ENCODE data around the gene ITGAX. TPM values are rescaled to one million over a fixed set of nuclear protein-coding genes. Genes with fewer than 3 reads are reported as not detected.

Gene ITGAX
- total RNA-seq, 2 donors from 2014 or later: 1.7 to 3.5 TPM

DNA sequence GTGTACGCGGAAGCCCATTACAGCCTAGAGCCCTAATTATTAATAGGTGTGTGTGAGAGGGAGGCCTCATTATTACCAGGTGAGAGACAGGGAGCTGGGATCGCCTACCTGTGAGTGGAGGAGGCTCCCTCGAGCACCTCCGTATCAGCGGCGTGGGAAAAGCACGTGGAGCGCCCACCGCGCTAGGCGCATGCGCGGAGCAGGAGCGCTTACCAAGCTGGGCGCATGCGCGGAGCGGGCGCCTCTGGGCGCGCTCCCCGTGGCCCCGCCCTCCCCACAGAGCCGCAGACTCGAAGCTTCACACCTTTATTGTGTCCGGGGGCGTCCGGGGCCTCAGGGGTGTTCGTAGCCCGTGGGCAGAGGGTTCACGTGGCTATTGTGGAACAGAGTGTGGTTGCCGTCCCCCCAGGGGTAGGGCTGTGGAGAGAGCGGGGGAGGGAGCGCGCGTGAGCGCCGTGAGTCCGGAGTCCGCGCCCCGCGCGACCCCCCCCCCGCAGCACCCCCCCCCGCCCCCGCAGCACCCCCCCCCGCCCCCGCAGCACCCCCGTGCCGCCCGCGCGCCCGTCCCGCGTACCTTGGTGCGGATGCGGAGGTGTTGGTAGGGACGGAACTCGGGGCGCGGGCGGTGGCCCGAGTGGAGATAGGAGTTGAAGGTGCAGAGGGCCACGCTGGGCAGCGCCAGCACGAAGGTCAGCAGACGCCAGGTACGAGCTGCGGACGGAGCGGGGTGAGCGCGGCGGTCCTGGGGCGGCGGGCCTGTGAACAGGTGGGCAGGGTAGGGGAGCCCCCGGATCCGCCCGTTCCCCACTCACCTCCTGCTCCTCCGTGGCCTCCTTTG lies 72.7 kb downstream of the ITGAX start:
- DNase-seq (peak; percentile 69), ATAC-seq (peak; percentile 52 to 65)
- intact Hi-C loops (cut with DNase I): no loop called here

DNA sequence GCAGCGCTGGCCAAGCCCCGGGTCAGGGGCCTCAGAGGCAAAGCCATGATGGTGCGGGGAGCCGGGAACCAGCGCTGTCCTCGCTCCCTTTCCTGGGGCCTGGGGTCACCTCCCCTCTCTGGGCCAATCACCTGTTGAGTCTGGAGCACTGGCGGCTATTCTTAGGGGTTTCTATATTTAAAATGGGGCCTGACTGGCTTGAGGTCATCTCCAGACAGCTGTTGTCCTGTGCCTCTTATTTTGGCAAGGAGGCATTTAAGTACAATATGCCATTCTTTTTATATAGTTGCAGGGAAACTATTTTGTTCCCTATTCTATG lies 73.3 kb downstream of the ITGAX start, which contains the start of gene COX6A2:
TSS of gene COX6A2 (minus strand) at position 82 of the 319 bp plus-strand sequence. CDS start at position 47, 35 bp downstream.
- DNase-seq: peak; percentile 59
- intact Hi-C loops (cut with DNase I): no loop called here
- peak; percentile 69 to 86 for ATAC-seq

DNA sequence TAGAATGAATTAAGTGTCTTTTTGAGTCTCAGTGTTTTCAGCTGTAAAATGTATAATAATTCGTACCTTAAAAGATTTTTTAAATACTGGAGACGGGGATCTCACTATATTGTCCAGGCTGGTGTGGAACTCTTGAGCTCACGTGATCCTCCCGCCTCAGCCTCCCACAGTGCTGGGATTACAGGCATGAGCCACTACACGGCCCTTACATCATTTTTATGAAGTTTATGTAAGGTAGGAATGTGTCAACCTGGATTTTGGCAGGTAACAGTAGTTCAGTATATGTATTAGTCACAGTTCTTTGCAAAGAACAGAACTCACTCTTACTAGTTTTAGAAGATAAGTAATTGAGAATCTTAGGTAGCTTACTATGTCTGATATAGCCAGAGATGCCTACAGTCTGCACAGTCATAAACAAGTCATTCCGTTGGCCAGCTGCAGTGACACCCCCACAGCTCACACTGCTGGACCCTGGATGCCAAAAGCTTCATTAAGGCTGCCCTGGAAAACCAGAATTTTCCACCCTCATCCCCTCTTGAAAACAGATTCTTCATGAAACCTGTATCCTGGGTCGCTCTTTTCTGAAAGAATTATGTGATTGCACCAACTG lies 73.8 kb downstream of the ITGAX start:
- intact Hi-C loops (cut with DNase I): no loop called here
- DNase-seq (no peak), ATAC-seq (no peak)

DNA sequence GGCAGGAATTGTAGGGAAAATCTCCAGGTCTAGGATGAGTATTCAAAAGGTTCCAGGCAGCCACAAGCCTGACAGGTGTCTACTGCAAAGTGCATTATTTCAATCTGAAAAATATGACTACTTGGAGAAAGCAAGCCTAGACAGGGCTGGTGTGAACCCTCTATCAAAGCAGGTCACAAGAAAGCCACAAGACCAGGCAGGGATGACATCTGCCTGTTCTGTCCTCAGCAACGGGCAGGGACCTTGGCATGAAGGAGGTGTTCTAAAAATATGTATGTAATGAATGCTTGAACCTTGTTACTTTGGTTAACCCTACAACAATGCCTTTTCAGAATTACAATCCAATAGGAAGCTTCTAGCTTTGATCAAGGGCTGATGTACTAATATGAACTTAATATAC lies 74.3 kb downstream of the ITGAX start:
- intact Hi-C loops (cut with DNase I): no loop called here
- ATAC-seq (peak in 1 of 2 donors; percentile 55), DNase-seq (no peak)

DNA sequence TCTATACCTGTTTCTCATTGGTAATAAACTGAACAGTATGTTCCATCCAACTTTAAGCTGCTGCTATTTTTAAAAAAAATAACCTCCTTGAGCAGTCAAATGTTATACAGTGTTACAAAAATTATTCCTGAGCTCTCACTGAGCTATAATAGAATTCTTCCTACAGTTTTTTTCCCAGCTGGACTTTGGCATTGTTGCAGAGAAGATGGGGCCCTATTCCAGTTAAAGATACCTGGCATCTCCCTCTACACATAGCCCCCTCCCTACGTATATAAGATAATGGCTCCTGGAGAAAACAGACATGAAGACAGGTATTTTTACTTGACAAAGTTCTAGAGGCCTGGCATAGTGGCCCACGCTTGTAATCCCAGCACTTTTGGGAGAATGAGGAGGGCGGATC lies 74.8 kb downstream of the ITGAX start:
- intact Hi-C loops (cut with DNase I): no loop called here
- no peak for DNase-seq
- no peak for ATAC-seq

DNA sequence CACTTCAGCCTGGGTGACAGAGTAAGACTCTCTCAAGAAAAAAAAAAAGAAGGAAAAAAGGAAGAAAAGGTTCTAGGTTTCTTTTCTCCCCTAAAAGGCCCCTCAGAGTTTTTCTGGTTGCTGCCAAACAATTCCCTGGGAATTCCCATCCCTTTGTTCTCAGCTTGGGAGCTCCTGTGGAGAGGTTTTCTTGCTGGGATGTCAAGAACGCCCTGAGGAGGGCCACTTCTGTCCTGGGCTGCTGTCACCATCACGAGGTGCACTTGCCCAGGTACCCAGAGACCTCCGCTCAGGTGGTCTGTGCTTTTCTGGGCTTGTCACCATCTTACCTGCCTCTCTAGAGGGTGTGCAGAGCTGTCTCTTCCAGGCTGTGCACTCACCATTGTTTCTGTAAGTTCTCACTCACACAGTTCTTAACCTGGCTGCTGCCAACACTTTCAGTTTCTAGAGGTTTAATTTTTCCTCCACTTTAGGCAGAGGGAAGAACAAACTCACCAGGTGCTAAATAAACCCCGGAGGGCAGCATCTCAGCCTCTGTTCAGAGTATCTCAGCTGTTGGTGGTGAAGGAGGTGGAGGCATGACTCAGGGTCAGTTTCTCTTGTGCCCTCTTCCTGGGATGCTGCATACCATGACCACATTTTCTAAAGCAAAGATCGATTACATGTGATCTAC lies 75.5 kb downstream of the ITGAX start:
- DNase-seq (no peak), ATAC-seq (no peak)
- intact Hi-C loops (cut with DNase I): no loop called here

Other genes with a start within 250 kb of the ITGAX start
- 10 to 100 TPM; 43.4 to 46.4 TPM for gene BCKDK, start 246.8 kb upstream of the ITGAX start, total RNA-seq
- 10 to 100 TPM; 57.3 to 74.1 TPM for gene KAT8, start 237.5 kb upstream of the ITGAX start, total RNA-seq
- under 1 TPM in 1 of 2 donors, not detected in 1; 0.21 TPM for gene PRSS8, start 219.4 kb upstream of the ITGAX start, total RNA-seq
- gene PRSS36, start 205.1 kb upstream of the ITGAX start, total RNA-seq: 1 to 10 TPM; 3.0 to 4.2 TPM
- gene FUS, start 175.0 kb upstream of the ITGAX start, total RNA-seq: 100 to 1,000 TPM in 1 of 2 donors, 10 to 100 TPM in 1; 99.5 to 192 TPM
- 10 to 100 TPM; 10.8 to 19.1 TPM for gene PYCARD, start 152.4 kb upstream of the ITGAX start, total RNA-seq
- under 1 TPM; 0.44 to 0.47 TPM for gene TRIM72, start 141.1 kb upstream of the ITGAX start, total RNA-seq
- gene PYDC1, start 138.0 kb upstream of the ITGAX start, total RNA-seq: not detected
- 10 to 100 TPM in 1 of 2 donors, 1 to 10 TPM in 1; 7.4 to 22.1 TPM for gene ITGAM, start 95.2 kb upstream of the ITGAX start, total RNA-seq
- gene ITGAD, start 38.2 kb downstream of the ITGAX start, total RNA-seq: under 1 TPM in 1 of 2 donors, not detected in 1; 0.24 TPM
- gene COX6A2, start 73.2 kb downstream of the ITGAX start, total RNA-seq: 100 to 1,000 TPM; 743 to 769 TPM
- 1 to 10 TPM; 2.3 to 3.0 TPM for gene ZNF843, start 87.6 kb downstream of the ITGAX start, total RNA-seq
- 1 to 10 TPM; 7.0 to 8.9 TPM for gene ARMC5, start 104.3 kb downstream of the ITGAX start, total RNA-seq
- 10 to 100 TPM; 33.2 to 57.9 TPM for gene TGFB1I1, start 117.0 kb downstream of the ITGAX start, total RNA-seq
- gene SLC5A2, start 127.9 kb downstream of the ITGAX start, total RNA-seq: not detected
- gene RUSF1, start 153.2 kb downstream of the ITGAX start, total RNA-seq: 10 to 100 TPM; 25.6 to 36.6 TPM
- not detected for gene AHSP, start 172.7 kb downstream of the ITGAX start, total RNA-seq